H1 (cell line): Measurements from ENCODE around the gene BCL2L1. TPM values are rescaled to one million over a fixed set of nuclear protein-coding genes. Genes with fewer than 3 reads are reported as not detected.

ENCODE experiments used
- ASH2L ChIP-seq: fragments of 200-600, 300-600 bp; sonication (generic); IDR thresholded peaks from one replicate; pipeline ENCODE4 v1.7.1; 2017; ENCODE audit warnings: low read length
- CHD2 ChIP-seq: IDR thresholded peaks from 2 replicates; pipeline ENCODE4 v1.6.1; 2012; ENCODE audit warnings: low read length, improper control_type of control experiment
- GTF2F1 ChIP-seq: IDR thresholded peaks from 2 replicates; pipeline ENCODE4 v1.6.1; 2012; ENCODE audit warnings: low read depth, low read length, improper control_type of control experiment, borderline replicate concordance
- NRF1 ChIP-seq: IDR thresholded peaks from 2 replicates; pipeline ENCODE4 v1.6.1; 2011; ENCODE audit warnings: mild to moderate bottlenecking, low read depth, low read length, improper control_type of control experiment
- POU5F1 ChIP-seq: IDR thresholded peaks from 2 replicates; pipeline ENCODE4 v1.6.1; 2011; ENCODE audit warnings: low read depth, mild to moderate bottlenecking, low read length, moderate library complexity
- TAF1 ChIP-seq: IDR thresholded peaks from 2 replicates; pipeline ENCODE4 v1.6.1; 2011; ENCODE audit warnings: mild to moderate bottlenecking, low read depth, low read length
- polyA plus RNA-seq, 7 experiments: library from polyadenylated mRNA; depleted of rRNA in 3 of 7; stranded (reverse) in 5 of 7; unstranded in 2 of 7; fragments of >200 nt in 5 of 7; fragments of 200-250 nt in 2 of 7; gene quantifications; 1 replicate in 5 of 7; 2 replicates in 1 of 7; 4 replicates in 1 of 7; pipeline versions ENCODE4 v1.2.1 to v1.2.3, GENCODE V29; 2011 to 2013; ENCODE audit warnings: missing spikeins in 2 of 7, mixed read lengths in 2 of 7
- total RNA-seq: library from RNA; stranded (reverse); fragmentation: NEBNext Ultra II Directional; extraction: Animal tissue kit (Norgen Biotek cat#: 25700); gene quantifications from 2 replicates; pipeline ENCODE4 v1.2.1, GENCODE V29; 2021
- TF ChIP-seq, protein P1 (sequence below): IDR thresholded peaks from 2 replicates; pipeline ENCODE4 v1.6.1; 2011; ENCODE audit warnings: low read length, improper control_type of control experiment

BCL2L1 gene
- total and polyA plus RNA-seq, 2 of the 8 experiments (the other 6 are each of a cell fraction or from before 2014, with no cell fraction given) = 64.9 to 66.1 TPM

- no peak for TF ChIP-seq TAF1
- no peak for TF ChIP-seq ASH2L
- TF ChIP-seq CHD2 = no peak
- no peak for TF ChIP-seq POU5F1
- TF ChIP-seq GTF2F1 = no peak
- no peak for TF ChIP-seq NRF1
- TF ChIP-seq, protein P1, sequence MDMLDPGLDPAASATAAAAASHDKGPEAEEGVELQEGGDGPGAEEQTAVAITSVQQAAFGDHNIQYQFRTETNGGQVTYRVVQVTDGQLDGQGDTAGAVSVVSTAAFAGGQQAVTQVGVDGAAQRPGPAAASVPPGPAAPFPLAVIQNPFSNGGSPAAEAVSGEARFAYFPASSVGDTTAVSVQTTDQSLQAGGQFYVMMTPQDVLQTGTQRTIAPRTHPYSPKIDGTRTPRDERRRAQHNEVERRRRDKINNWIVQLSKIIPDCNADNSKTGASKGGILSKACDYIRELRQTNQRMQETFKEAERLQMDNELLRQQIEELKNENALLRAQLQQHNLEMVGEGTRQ = no peak
Observed at GRCh38 chr20:31641391-31641790, 81.3 kb downstream of the BCL2L1 start (continued).
